ENCODE measurements around the gene MAP3K15. TPM values are rescaled to one million over a fixed set of nuclear protein-coding genes. Genes with fewer than 3 reads are reported as not detected.

The MAP3K15 gene
- polyA plus RNA-seq, 1 of the 3 experiments (the other 2 are of a cell fraction) = 0.07 TPM

DNA sequence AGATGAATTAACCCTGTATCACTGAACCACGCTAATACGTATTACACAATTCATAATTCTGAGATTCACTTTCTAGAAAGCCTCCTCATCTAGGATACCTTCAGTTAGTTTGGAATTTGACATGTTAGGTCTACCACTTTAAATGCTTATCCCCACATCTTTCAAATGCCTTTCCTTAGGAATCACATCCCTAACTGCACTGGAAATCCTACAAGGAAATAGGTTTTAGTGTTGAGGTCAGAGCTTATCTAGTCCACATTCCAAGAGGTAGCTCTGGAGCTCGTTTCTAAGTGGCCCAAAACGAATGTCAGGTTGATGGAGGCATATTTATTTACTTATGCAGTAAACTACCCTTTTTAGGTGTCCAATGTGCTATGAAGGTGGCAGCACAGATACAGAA lies 153.6 kb downstream of the MAP3K15 start:
- Histone ChIP-seq H3F3A (replicated peaks; ENCODE audit: insufficient read depth) (no peaks in the 10 kb centered on the region), H3K36me3 (replicated peaks in 1 of 2; ENCODE audit: control insufficient read depth in 1 of 2, insufficient read depth in 2 of 2, low read length in 1 of 2) (peaks cover 0 to 29% of the 10 kb centered on the region in 2 experiments), H3K27ac (ENCODE audit: low read depth in 2 of 2, low read length in 1 of 2) (no peak overlapping the region), H3K79me2 (ENCODE audit: insufficient read depth) (no peaks in the 10 kb centered on the region), H2AFZ (ENCODE audit: low read depth) (no peak overlapping the region), H4K20me1 (ENCODE audit: insufficient read depth) (no peaks in the 10 kb centered on the region), H3K9ac (no peak overlapping the region), H3K4me3 (ENCODE audit: low read depth in 2 of 2, low read length in 1 of 2) (no peak overlapping the region), H3K9me2 (no peaks in the 10 kb centered on the region), H3K4me1 (ENCODE audit: control insufficient read depth in 1 of 2, insufficient read depth in 2 of 2, low read depth in 1 of 2, low read length in 1 of 2) (no peaks in the 10 kb centered on the region), H3K27me3 (ENCODE audit: insufficient read depth) (no peaks in the 10 kb centered on the region; the same call in 1 of the 2 replicates), H3K9me3 (no peaks in the 10 kb centered on the region), H3K4me2 (no peak overlapping the region)
- WGBS (ENCODE audit: low lambda C conversion rate) = 43% methylated on average over 4 of the region's 4 CpGs
- TF ChIP-seq, protein P1, sequence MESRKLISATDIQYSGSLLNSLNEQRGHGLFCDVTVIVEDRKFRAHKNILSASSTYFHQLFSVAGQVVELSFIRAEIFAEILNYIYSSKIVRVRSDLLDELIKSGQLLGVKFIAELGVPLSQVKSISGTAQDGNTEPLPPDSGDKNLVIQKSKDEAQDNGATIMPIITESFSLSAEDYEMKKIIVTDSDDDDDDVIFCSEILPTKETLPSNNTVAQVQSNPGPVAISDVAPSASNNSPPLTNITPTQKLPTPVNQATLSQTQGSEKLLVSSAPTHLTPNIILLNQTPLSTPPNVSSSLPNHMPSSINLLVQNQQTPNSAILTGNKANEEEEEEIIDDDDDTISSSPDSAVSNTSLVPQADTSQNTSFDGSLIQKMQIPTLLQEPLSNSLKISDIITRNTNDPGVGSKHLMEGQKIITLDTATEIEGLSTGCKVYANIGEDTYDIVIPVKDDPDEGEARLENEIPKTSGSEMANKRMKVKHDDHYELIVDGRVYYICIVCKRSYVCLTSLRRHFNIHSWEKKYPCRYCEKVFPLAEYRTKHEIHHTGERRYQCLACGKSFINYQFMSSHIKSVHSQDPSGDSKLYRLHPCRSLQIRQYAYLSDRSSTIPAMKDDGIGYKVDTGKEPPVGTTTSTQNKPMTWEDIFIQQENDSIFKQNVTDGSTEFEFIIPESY (IDR thresholded peaks at IDR 0.05; ENCODE audit: borderline replicate concordance, low read depth) = no peak
- TF ChIP-seq MXI1 (IDR thresholded peaks at IDR 0.05; ENCODE audit: low read depth, low read length) (no peak), FOSL2 (IDR thresholded peaks at IDR 0.05; ENCODE audit: borderline replicate concordance, low read depth) (no peak), FOXJ3 (CRISPR knock-in tag; IDR thresholded peaks at IDR 0.05) (no peak), RCOR1 (IDR thresholded peaks at IDR 0.05; ENCODE audit: low read length) (no peak)
- TF ChIP-seq, protein P2, sequence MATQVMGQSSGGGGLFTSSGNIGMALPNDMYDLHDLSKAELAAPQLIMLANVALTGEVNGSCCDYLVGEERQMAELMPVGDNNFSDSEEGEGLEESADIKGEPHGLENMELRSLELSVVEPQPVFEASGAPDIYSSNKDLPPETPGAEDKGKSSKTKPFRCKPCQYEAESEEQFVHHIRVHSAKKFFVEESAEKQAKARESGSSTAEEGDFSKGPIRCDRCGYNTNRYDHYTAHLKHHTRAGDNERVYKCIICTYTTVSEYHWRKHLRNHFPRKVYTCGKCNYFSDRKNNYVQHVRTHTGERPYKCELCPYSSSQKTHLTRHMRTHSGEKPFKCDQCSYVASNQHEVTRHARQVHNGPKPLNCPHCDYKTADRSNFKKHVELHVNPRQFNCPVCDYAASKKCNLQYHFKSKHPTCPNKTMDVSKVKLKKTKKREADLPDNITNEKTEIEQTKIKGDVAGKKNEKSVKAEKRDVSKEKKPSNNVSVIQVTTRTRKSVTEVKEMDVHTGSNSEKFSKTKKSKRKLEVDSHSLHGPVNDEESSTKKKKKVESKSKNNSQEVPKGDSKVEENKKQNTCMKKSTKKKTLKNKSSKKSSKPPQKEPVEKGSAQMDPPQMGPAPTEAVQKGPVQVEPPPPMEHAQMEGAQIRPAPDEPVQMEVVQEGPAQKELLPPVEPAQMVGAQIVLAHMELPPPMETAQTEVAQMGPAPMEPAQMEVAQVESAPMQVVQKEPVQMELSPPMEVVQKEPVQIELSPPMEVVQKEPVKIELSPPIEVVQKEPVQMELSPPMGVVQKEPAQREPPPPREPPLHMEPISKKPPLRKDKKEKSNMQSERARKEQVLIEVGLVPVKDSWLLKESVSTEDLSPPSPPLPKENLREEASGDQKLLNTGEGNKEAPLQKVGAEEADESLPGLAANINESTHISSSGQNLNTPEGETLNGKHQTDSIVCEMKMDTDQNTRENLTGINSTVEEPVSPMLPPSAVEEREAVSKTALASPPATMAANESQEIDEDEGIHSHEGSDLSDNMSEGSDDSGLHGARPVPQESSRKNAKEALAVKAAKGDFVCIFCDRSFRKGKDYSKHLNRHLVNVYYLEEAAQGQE (IDR thresholded peaks at IDR 0.05; ENCODE audit: low read depth, low read length) = no peak
- TF ChIP-seq, protein P3, sequence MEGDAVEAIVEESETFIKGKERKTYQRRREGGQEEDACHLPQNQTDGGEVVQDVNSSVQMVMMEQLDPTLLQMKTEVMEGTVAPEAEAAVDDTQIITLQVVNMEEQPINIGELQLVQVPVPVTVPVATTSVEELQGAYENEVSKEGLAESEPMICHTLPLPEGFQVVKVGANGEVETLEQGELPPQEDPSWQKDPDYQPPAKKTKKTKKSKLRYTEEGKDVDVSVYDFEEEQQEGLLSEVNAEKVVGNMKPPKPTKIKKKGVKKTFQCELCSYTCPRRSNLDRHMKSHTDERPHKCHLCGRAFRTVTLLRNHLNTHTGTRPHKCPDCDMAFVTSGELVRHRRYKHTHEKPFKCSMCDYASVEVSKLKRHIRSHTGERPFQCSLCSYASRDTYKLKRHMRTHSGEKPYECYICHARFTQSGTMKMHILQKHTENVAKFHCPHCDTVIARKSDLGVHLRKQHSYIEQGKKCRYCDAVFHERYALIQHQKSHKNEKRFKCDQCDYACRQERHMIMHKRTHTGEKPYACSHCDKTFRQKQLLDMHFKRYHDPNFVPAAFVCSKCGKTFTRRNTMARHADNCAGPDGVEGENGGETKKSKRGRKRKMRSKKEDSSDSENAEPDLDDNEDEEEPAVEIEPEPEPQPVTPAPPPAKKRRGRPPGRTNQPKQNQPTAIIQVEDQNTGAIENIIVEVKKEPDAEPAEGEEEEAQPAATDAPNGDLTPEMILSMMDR (IDR thresholded peaks at IDR 0.05) = no peak
- DNase-seq = no peak
- ChIA-PET CTCF (interaction anchor here (0.7 to 5.5 kb wide), 4 partner anchors 10 to 322 kb away, joined by 3 to 29 read pairs (median 4); no protein-coding TSS in a partner anchor), POLR2A (no interaction called here)

DNA sequence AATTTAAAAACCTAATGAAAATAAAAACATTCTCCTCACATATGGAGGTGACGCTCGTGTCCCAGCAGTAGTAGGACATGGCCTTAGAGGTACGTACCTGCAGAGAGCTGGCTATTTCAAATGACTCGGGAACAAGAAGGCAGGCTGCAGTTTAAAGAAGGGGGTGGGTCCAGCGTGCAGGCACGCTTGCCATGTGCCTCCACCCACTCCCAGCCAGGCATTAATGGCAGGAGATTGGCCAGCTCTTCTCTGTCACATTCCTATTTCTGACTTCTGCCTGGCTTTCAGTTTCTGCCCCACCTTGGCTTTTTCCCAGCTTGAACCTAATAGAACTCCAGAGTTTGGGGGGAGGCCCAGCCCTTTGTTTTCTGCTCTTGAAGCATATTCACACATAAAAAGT lies 154.4 kb downstream of the MAP3K15 start:
- H3K9me3 ChIP-seq = no peaks in the 10 kb centered on the region
- no peak overlapping the region for H3K4me3 ChIP-seq (ENCODE audit: low read depth in 2 of 2, low read length in 1 of 2)
- no peaks in the 10 kb centered on the region; the same call in 1 of the 2 replicates for H3K27me3 ChIP-seq (ENCODE audit: insufficient read depth)
- CTCF ChIA-PET = interaction anchor here (1.3 to 5.5 kb wide), 2 partner anchors 11 to 13 kb away, joined by 4 to 29 read pairs; no protein-coding TSS in a partner anchor
- no peaks in the 10 kb centered on the region for H3K9me2 ChIP-seq
- WGBS (ENCODE audit: low lambda C conversion rate) = 63% methylated on average over 6 of the region's 6 CpGs
- no peak for DNase-seq
- H4K20me1 ChIP-seq (ENCODE audit: insufficient read depth) = no peaks in the 10 kb centered on the region
- H3F3A ChIP-seq (replicated peaks; ENCODE audit: insufficient read depth) = no peaks in the 10 kb centered on the region
- H3K4me1 ChIP-seq (ENCODE audit: control insufficient read depth in 1 of 2, insufficient read depth in 2 of 2, low read depth in 1 of 2, low read length in 1 of 2) = no peaks in the 10 kb centered on the region
- no peak overlapping the region for H3K4me2 ChIP-seq
- H3K9ac ChIP-seq = no peak overlapping the region
- H3K79me2 ChIP-seq (ENCODE audit: insufficient read depth) = no peaks in the 10 kb centered on the region
- POLR2A ChIA-PET = no interaction called here
- no peak overlapping the region for H3K27ac ChIP-seq (ENCODE audit: low read depth in 2 of 2, low read length in 1 of 2)
- no peak overlapping the region for H2AFZ ChIP-seq (ENCODE audit: low read depth)
- peaks cover 0 to 37% of the 10 kb centered on the region in 2 experiments for H3K36me3 ChIP-seq (replicated peaks in 1 of 2; ENCODE audit: control insufficient read depth in 1 of 2, insufficient read depth in 2 of 2, low read length in 1 of 2)
- no peak for TF ChIP-seq TEAD4 (IDR thresholded peaks at IDR 0.05; ENCODE audit: borderline replicate concordance, insufficient read depth)
- TF ChIP-seq FOXM1 (IDR thresholded peaks at IDR 0.05; ENCODE audit: low read depth) = no peak
- TF ChIP-seq TAF1 (IDR thresholded peaks at IDR 0.05; ENCODE audit: borderline replicate concordance, low read depth, low read length) = no peak
- TF ChIP-seq RFX5 (IDR thresholded peaks at IDR 0.05; ENCODE audit: low read length) = no peak
- TF ChIP-seq FOSL2 (IDR thresholded peaks at IDR 0.05; ENCODE audit: borderline replicate concordance, low read depth) = no peak
- TF ChIP-seq EZH2phosphoT487 (IDR thresholded peaks at IDR 0.05; ENCODE audit: borderline replicate concordance, low read depth) = no peak
- TF ChIP-seq, protein P1 (IDR thresholded peaks at IDR 0.05; ENCODE audit: borderline replicate concordance, low read depth) = no peak
- no peak for TF ChIP-seq RCOR1 (IDR thresholded peaks at IDR 0.05; ENCODE audit: low read length)
